Measurements from ENCODE around the gene UIMC1.

- no peak for TF ChIP-seq CTCF (IDR thresholded peaks at IDR 0.05)
- no peak for TF ChIP-seq EP300 (IDR thresholded peaks at IDR 0.05)
Measured at GRCh38 chr5:176891331-176891958, 115.1 kb downstream of the UIMC1 start.

All from tibial nerve (tissue), 4 donors.